MM.1S (cell line): Measurements from ENCODE around the gene NEK6.

Experiments
- EZH2 ChIP-seq: fragments of 300-600 bp; sonication (generic); optimal IDR thresholded peaks from 2 replicates; pipeline ENCODE3; 2017; ENCODE audit warnings: low read depth, mild to moderate bottlenecking, antibody characterized with exemption, low read length, mixed read lengths
- TF ChIP-seq, protein P1 (sequence below): fragments of 300-600 bp; sonication (generic); IDR thresholded peaks from 2 replicates; pipeline ENCODE4 v1.5.1; 2016; ENCODE audit warnings: antibody characterized with exemption, low read length, mixed read lengths

DNA sequence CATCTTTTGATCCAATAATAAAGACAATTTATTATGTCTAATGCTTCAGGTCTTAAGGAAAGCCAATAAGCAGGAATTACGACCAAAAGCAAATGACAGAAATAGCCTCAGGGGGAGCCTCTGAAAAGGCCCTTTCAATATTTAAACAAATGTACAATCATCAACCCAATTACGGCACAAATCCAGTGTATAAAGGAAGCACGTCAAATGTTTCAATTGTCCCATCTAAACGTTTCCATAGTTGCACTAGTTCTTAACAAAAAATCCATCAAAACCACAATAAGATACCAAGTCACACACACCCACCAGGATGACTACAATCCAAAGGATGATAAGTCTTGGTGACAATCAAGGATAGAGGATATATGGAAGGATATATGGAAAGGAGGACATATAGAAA is 115.6 kb downstream of the NEK6 start:
- TF ChIP-seq, protein P1, sequence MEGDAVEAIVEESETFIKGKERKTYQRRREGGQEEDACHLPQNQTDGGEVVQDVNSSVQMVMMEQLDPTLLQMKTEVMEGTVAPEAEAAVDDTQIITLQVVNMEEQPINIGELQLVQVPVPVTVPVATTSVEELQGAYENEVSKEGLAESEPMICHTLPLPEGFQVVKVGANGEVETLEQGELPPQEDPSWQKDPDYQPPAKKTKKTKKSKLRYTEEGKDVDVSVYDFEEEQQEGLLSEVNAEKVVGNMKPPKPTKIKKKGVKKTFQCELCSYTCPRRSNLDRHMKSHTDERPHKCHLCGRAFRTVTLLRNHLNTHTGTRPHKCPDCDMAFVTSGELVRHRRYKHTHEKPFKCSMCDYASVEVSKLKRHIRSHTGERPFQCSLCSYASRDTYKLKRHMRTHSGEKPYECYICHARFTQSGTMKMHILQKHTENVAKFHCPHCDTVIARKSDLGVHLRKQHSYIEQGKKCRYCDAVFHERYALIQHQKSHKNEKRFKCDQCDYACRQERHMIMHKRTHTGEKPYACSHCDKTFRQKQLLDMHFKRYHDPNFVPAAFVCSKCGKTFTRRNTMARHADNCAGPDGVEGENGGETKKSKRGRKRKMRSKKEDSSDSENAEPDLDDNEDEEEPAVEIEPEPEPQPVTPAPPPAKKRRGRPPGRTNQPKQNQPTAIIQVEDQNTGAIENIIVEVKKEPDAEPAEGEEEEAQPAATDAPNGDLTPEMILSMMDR = no peak
- TF ChIP-seq EZH2 = no peak
